ENCODE measurements around the gene CCNF. TPM values are rescaled to one million over a fixed set of nuclear protein-coding genes. Genes with fewer than 3 reads are reported as not detected.
A peak's percentile ranks its signal among the peaks of the same experiment; 100 is the strongest.

CCNF gene
- total and polyA plus RNA-seq, 9 of the 15 experiments (the other 6 are each of a cell fraction or from before 2014, with no cell fraction given), result 4.1 to 70.1 (median 29.5) TPM

GRCh38 chr16:2464333-2464732 lies 35.1 kb downstream of the CCNF start:
- Histone ChIP-seq H3K9me1 (ENCODE audit: control insufficient read depth, insufficient read depth, low read length) (peaks cover 6% of the 10 kb centered on the region), H4K20me1 (replicated peaks; ENCODE audit: control insufficient read depth, insufficient read depth, low read length) (0 out of 2 replicates have a peak, but pooled peaks cover 4% of the 10 kb centered on the region), H3K27ac (ENCODE audit: extremely low read depth, low read depth, low read length) (no peak overlapping the region), H2AFZ (ENCODE audit: low read depth, low read length) (no peak overlapping the region), H3K27me3 (ENCODE audit: control insufficient read depth in 2 of 2, insufficient read depth in 2 of 2, low read length in 2 of 2) (no peaks in the 10 kb centered on the region), H3K9ac (ENCODE audit: insufficient read depth in 1 of 2, low read depth in 2 of 2, low read length in 2 of 2) (peak overlapping the region in 1 of 2 experiments; percentile 82; a peak in 2 of 4 replicates), H3K4me1 (replicated peaks in 1 of 2; ENCODE audit: control insufficient read depth in 2 of 2, insufficient read depth in 2 of 2, low read length in 2 of 2) (peaks cover 13 to 79% of the 10 kb centered on the region in 2 experiments; a peak in 4 of 5 replicates), H3K36me3 (ENCODE audit: control insufficient read depth, insufficient read depth, low read length) (peaks cover 25% of the 10 kb centered on the region; the same call in 2 of the 3 replicates), H3K4me2 (ENCODE audit: insufficient read depth, low read length) (no peak overlapping the region), H3K4me3 (no peak overlapping the region), H3K79me2 (ENCODE audit: control insufficient read depth, insufficient read depth, low read length) (peaks cover 16% of the 10 kb centered on the region), H3K9me3 (replicated peaks; ENCODE audit: control insufficient read depth, insufficient read depth, low read depth, low read length) (no peaks in the 10 kb centered on the region)
- WGBS (ENCODE audit: insufficient coverage, low coverage, missing lambda C conversion rate), result no CpG with 5 or more reads among the region's 12 CpGs
- ChIA-PET POLR2A (no interaction called here), CTCF (ENCODE audit: low intra/inter-chr PET ratio) (no interaction called here)
- ATAC-seq (no peak), FAIRE-seq (no peak), DNase-seq (ENCODE audit: extremely low read depth in 1 of 4, low spot score in 3 of 4) (no peak)
- TF ChIP-seq RBM22 (IDR thresholded peaks at IDR 0.05; ENCODE audit: low read depth, low read length, poor library complexity, severe bottlenecking) (peak; percentile 48), POLR2G (IDR thresholded peaks at IDR 0.05; ENCODE audit: low read depth, low read length) (peak; percentile 61; the same call in 1 of the 2 replicates), ZNF830 (CRISPR knock-in tag; IDR thresholded peaks at IDR 0.05) (no peak)
- intact Hi-C loops (cut with micrococcal nuclease) (no loop called here), in situ Hi-C loops (cut with MboI) (no loop called here)
- no TSS peak for BruUV-seq (replicated peaks)

GRCh38 chr16:2465653-2466415 lies 36.6 kb downstream of the CCNF start:
- ATAC-seq (peak; percentile 80), DNase-seq (ENCODE audit: extremely low read depth in 1 of 4, low spot score in 3 of 4) (peak in 1 of 4 experiments; percentile 57), FAIRE-seq (no peak)
- BruUV-seq (replicated peaks), result no TSS peak
- intact Hi-C loops (cut with micrococcal nuclease) (loop anchor here (5.0 kb wide), 1 partner anchor 36 kb away; no protein-coding TSS in a partner anchor), in situ Hi-C loops (cut with MboI) (no loop called here)
- 65% methylated on average over 12 of the region's 12 CpGs for WGBS (ENCODE audit: insufficient coverage, low coverage, missing lambda C conversion rate)
- Histone ChIP-seq H3K9ac (ENCODE audit: insufficient read depth in 1 of 2, low read depth in 2 of 2, low read length in 2 of 2) (peak overlapping the region in 1 of 2 experiments; percentile 33; a peak in 1 of 4 replicates), H3K4me3 (no peak overlapping the region), H3K79me2 (ENCODE audit: control insufficient read depth, insufficient read depth, low read length) (peaks cover 5% of the 10 kb centered on the region; the same call in 2 of the 3 replicates), H3K9me1 (ENCODE audit: control insufficient read depth, insufficient read depth, low read length) (peaks cover 3% of the 10 kb centered on the region), H4K20me1 (replicated peaks; ENCODE audit: control insufficient read depth, insufficient read depth, low read length) (0 out of 2 replicates have a peak, but pooled peaks cover 4% of the 10 kb centered on the region), H3K9me3 (replicated peaks; ENCODE audit: control insufficient read depth, insufficient read depth, low read depth, low read length) (no peaks in the 10 kb centered on the region), H3K27me3 (ENCODE audit: control insufficient read depth in 2 of 2, insufficient read depth in 2 of 2, low read length in 2 of 2) (no peaks in the 10 kb centered on the region), H3K36me3 (ENCODE audit: control insufficient read depth, insufficient read depth, low read length) (peaks cover 22% of the 10 kb centered on the region; the same call in 2 of the 3 replicates), H3K27ac (ENCODE audit: extremely low read depth, low read depth, low read length) (no peak overlapping the region), H3K4me1 (replicated peaks in 1 of 2; ENCODE audit: control insufficient read depth in 2 of 2, insufficient read depth in 2 of 2, low read length in 2 of 2) (peaks cover 7 to 78% of the 10 kb centered on the region in 2 experiments; a peak in 4 of 5 replicates), H2AFZ (ENCODE audit: low read depth, low read length) (no peak overlapping the region), H3K4me2 (ENCODE audit: insufficient read depth, low read length) (no peak overlapping the region)
- POLR2A ChIA-PET, result interaction anchor here (0.6 kb wide), 1 partner anchor 47 kb away, joined by 3 read pairs; no protein-coding TSS in a partner anchor
- CTCF ChIA-PET (ENCODE audit: low intra/inter-chr PET ratio), result no interaction called here
- TF ChIP-seq CTCFL (IDR thresholded peaks at IDR 0.05; ENCODE audit: borderline replicate concordance, insufficient read depth, low read depth, low read length, poor library complexity, severe bottlenecking) (peak; percentile 80), POLR2A (conservative IDR thresholded peaks at IDR 0.05) (peak; percentile 53), ZNF518B (CRISPR knock-in tag; IDR thresholded peaks at IDR 0.05) (no peak), RAD21 (CRISPR knock-in tag; conservative IDR thresholded peaks at IDR 0.05 in 1 of 2, IDR thresholded peaks at IDR 0.05 in 1 of 2) (peak in 1 of 2 experiments; percentile 30; a peak in 2 of 4 replicates)

Measured in K562 (cell line).